ENCODE results near the gene NDRG4. TPM values are rescaled to one million over a fixed set of nuclear protein-coding genes. Genes with fewer than 3 reads are reported as not detected.

Gene NDRG4
- total RNA-seq, 2 experiments from 2014 or later: 3.0 to 3.6 TPM

DNA sequence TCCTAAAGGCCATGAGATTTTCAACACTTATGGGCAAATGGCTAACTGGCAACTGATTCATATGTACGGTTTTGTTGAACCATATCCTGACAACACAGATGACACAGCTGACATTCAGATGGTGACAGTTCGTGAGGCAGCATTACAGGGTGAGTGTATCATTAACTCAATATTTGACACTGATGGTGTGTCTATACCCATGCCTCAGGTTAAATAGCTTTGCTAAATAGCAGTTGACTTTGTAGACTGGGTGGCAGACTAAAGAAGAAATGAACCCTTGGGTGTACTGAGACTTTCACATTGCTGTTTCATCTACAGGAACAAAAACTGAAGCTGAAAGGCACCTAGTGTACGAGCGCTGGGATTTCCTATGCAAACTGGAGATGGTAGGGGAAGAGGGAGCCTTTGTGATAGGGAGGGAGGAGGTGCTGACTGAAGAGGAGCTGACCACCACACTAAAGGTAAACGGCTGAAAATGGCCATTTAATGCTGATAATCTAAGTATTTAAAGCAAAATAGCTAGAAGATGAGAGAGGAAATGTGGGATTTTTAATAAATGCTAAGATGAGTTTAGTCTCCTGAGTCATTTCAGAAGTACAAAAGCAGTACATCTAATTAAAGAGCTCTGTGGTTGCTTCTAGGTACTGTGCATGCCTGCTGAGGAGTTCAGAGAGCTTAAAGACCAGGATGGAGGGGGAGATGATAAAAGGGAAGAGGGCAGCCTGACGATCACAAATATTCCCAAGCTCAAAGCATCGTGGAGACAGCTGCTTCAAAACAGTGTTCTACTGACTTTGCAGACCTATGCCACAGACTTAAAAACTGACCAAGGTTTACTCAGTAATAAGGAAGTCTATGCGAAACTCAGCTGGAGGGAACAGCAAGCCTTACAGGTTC, 18.4 kb downstream of the NDRG4 start:
- H3K9me3 Mint-ChIP-seq: no peaks in the 10 kb centered on the region
- intact Hi-C loops (cut with micrococcal nuclease): loop anchor here (5.0 kb wide), 1 partner anchor 391 kb away; the partner anchor contains the start of gene CFAP20
- peak overlapping the region; percentile 61 for H3K27ac Mint-ChIP-seq
- peaks cover 43% of the 10 kb centered on the region for H3K4me1 Mint-ChIP-seq (ENCODE audit: low read depth)
- H3K4me3 Mint-ChIP-seq: no peak overlapping the region
- CTCF ChIA-PET: interaction anchor here (0.7 to 2.0 kb wide), 8 partner anchors 12 to 239 kb away, joined by 3 to 5 read pairs (median 3); no protein-coding TSS in a partner anchor
- no peaks in the 10 kb centered on the region for H3K27me3 Mint-ChIP-seq (ENCODE audit: low read depth)
- peaks cover 30% of the 10 kb centered on the region for H3K36me3 Mint-ChIP-seq (ENCODE audit: low read depth)
- DNase-seq: no peak

DNA sequence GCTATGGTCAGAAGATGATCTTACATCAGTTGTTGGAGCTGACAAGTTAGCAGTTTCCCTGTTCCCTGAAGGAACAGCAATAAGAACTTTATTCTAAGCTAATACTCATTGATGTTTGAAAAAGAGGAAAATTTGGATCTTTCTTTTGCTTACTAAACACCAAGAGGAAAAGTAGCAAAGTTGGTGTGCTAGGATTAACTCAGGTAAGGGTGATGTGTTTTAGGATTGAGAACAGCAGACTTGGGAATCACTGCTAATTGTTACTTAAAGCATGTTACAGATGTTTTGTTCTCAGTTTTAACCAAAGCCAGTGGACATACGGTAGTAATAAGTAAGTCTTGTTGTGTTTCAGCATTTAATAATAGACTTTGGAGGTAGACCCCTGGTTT, 19.0 kb downstream of the NDRG4 start:
- H3K36me3 Mint-ChIP-seq (ENCODE audit: low read depth): peaks cover 34% of the 10 kb centered on the region
- peaks cover 40% of the 10 kb centered on the region for H3K4me1 Mint-ChIP-seq (ENCODE audit: low read depth)
- DNase-seq: no peak
- intact Hi-C loops (cut with micrococcal nuclease): loop anchor here (5.0 kb wide), 1 partner anchor 392 kb away; the partner anchor contains the start of gene CFAP20
- H3K27me3 Mint-ChIP-seq (ENCODE audit: low read depth): no peaks in the 10 kb centered on the region
- H3K9me3 Mint-ChIP-seq: no peaks in the 10 kb centered on the region
- H3K4me3 Mint-ChIP-seq: no peak overlapping the region
- H3K27ac Mint-ChIP-seq: no peak overlapping the region
- CTCF ChIA-PET: interaction anchor here (0.7 to 2.0 kb wide), 6 partner anchors 19 to 239 kb away, joined by 3 to 5 read pairs (median 3); no protein-coding TSS in a partner anchor

DNA sequence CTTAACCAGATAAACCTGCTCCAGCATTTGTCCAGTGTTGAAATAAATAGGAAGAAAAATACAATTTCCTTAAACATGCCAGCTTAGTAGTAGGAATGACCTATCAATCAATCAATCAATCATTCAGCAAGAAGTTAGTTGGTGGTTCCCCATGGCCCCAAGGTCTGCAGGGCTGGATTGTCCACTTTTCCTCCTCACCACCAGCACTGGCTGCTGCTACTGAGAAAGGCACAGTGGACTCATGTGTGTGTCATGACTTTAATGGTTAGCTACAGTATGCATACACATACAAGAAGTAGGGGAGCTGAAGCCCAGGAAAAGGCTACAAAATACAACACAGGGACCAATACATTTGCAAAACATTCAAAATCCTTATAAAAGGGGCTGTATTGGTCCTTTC, 19.8 kb downstream of the NDRG4 start:
- Mint-ChIP-seq H3K4me3 (no peak overlapping the region), H3K4me1 (ENCODE audit: low read depth) (peaks cover 36% of the 10 kb centered on the region), H3K9me3 (no peaks in the 10 kb centered on the region), H3K27me3 (ENCODE audit: low read depth) (no peaks in the 10 kb centered on the region), H3K36me3 (ENCODE audit: low read depth) (peaks cover 38% of the 10 kb centered on the region), H3K27ac (peak overlapping the region; percentile 37)
- intact Hi-C loops (cut with micrococcal nuclease): loop anchor here (5.0 kb wide), 1 partner anchor 392 kb away; the partner anchor contains the start of gene CFAP20
- no peak for DNase-seq
- CTCF ChIA-PET: interaction anchor here (0.6 to 2.0 kb wide), 2 partner anchors 16 to 18 kb away, joined by 3 to 5 read pairs; no protein-coding TSS in a partner anchor

GRCh38 chr16:58530179-58530578, 30.2 kb downstream of the NDRG4 start:
- intact Hi-C loops (cut with micrococcal nuclease): loop anchor here (10.0 kb wide), 1 partner anchor 55 kb away; no protein-coding TSS in a partner anchor
- H3K36me3 Mint-ChIP-seq (ENCODE audit: low read depth): peaks cover 50% of the 10 kb centered on the region
- no peak overlapping the region for H3K27ac Mint-ChIP-seq
- no peak for DNase-seq
- no peaks in the 10 kb centered on the region for H3K9me3 Mint-ChIP-seq
- H3K27me3 Mint-ChIP-seq (ENCODE audit: low read depth): no peaks in the 10 kb centered on the region
- no peaks in the 10 kb centered on the region for H3K4me1 Mint-ChIP-seq (ENCODE audit: low read depth)
- CTCF ChIA-PET: no interaction called here
- no peak overlapping the region for H3K4me3 Mint-ChIP-seq

DNA sequence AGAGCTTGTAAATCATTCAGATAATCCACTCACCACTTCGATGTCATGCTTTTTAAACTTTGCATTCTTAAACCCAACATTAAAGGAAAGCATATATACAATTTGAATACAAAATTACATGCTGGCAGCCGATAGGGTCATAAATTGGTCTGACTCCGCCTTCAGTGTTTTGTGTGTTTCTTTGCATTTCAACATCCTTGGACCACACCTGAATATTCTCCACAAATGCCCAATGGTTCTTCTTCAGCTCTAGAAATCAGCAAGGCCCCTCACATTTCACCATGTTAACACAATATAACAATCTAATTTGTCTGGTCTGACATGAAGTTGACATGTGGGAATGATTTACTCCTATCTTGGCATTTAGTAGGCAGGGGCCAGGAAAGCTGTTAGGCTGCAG, 32.5 kb downstream of the NDRG4 start:
- no peak overlapping the region for H3K27ac Mint-ChIP-seq
- DNase-seq: no peak
- no peaks in the 10 kb centered on the region for H3K4me1 Mint-ChIP-seq (ENCODE audit: low read depth)
- no peaks in the 10 kb centered on the region for H3K9me3 Mint-ChIP-seq
- no peaks in the 10 kb centered on the region for H3K27me3 Mint-ChIP-seq (ENCODE audit: low read depth)
- intact Hi-C loops (cut with micrococcal nuclease): loop anchor here (10.0 kb wide), 1 partner anchor 52 kb away; no protein-coding TSS in a partner anchor
- no peak overlapping the region for H3K4me3 Mint-ChIP-seq
- H3K36me3 Mint-ChIP-seq (ENCODE audit: low read depth): peaks cover 49% of the 10 kb centered on the region
- CTCF ChIA-PET: no interaction called here

DNA sequence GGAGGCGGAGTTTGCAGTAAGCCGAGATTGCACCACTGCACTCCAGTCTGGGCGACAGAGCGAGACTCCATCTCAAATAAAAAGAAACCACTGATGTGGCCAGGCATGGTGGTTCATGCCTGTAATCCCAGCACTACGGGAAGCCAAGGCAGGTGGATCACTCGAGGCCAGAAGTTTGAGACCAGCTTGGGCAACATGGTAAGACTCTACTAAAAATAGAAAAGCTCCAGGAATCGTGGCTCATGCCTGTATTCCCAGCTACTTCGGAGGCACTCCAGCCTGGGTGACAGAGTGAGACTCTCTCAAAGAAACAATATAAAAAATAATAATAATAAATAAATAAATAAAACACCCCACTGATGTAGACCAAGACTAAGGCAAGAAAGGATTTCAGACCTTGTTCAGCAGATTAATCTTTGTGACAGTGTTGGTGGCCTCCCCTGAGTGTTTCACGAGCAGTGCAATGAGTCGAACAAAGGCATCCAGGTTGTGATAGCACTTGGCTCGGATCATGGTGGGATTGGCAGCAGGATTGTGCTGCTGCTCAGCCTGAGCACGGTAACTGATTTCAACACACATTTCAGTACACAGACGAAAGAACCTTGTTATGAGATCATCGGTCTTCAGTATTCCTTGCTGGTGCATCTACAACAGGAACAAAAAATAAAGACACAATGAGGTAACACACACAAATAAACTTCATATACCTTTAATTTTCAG, 34.0 kb downstream of the NDRG4 start:
- DNase-seq: no peak
- H3K36me3 Mint-ChIP-seq (ENCODE audit: low read depth): peaks cover 51% of the 10 kb centered on the region
- no peak overlapping the region for H3K27ac Mint-ChIP-seq
- H3K9me3 Mint-ChIP-seq: no peaks in the 10 kb centered on the region
- CTCF ChIA-PET: interaction anchor here (1.1 kb wide), 1 partner anchor 13 kb away, joined by 3 read pairs; no protein-coding TSS in a partner anchor
- intact Hi-C loops (cut with micrococcal nuclease): loop anchor here (10.0 kb wide), 1 partner anchor 51 kb away; no protein-coding TSS in a partner anchor
- no peaks in the 10 kb centered on the region for H3K4me1 Mint-ChIP-seq (ENCODE audit: low read depth)
- no peak overlapping the region for H3K4me3 Mint-ChIP-seq
- H3K27me3 Mint-ChIP-seq (ENCODE audit: low read depth): no peaks in the 10 kb centered on the region

GRCh38 chr16:58535100-58535499, 35.2 kb downstream of the NDRG4 start:
- CTCF ChIA-PET: interaction anchor here (0.6 to 0.8 kb wide), 3 partner anchors 11 to 170 kb away, joined by 3 read pairs; no protein-coding TSS in a partner anchor
- intact Hi-C loops (cut with micrococcal nuclease): loop anchor here (10.0 kb wide), 1 partner anchor 50 kb away; no protein-coding TSS in a partner anchor
- peak overlapping the region; percentile 16 for H3K27ac Mint-ChIP-seq
- H3K4me1 Mint-ChIP-seq (ENCODE audit: low read depth): no peaks in the 10 kb centered on the region
- H3K4me3 Mint-ChIP-seq: no peak overlapping the region
- no peaks in the 10 kb centered on the region for H3K9me3 Mint-ChIP-seq
- H3K27me3 Mint-ChIP-seq (ENCODE audit: low read depth): no peaks in the 10 kb centered on the region
- H3K36me3 Mint-ChIP-seq (ENCODE audit: low read depth): peaks cover 53% of the 10 kb centered on the region
- DNase-seq: no peak

GRCh38 chr16:58536278-58536677, 36.3 kb downstream of the NDRG4 start:
- Mint-ChIP-seq H3K9me3 (no peaks in the 10 kb centered on the region), H3K36me3 (ENCODE audit: low read depth) (peaks cover 54% of the 10 kb centered on the region)
- CTCF ChIA-PET: no interaction called here

GRCh38 chr16:58537124-58537906, 37.4 kb downstream of the NDRG4 start:
- CTCF ChIA-PET: interaction anchor here (1.5 kb wide), 1 partner anchor 18 kb away, joined by 5 read pairs; no protein-coding TSS in a partner anchor
- no peaks in the 10 kb centered on the region for H3K4me1 Mint-ChIP-seq (ENCODE audit: low read depth)
- no peaks in the 10 kb centered on the region for H3K9me3 Mint-ChIP-seq
- H3K27me3 Mint-ChIP-seq (ENCODE audit: low read depth): no peaks in the 10 kb centered on the region
- intact Hi-C loops (cut with micrococcal nuclease): loop anchor here (10.0 kb wide), 1 partner anchor 47 kb away; no protein-coding TSS in a partner anchor
- H3K36me3 Mint-ChIP-seq (ENCODE audit: low read depth): peaks cover 55% of the 10 kb centered on the region
- H3K27ac Mint-ChIP-seq: no peak overlapping the region
- DNase-seq: no peak
- H3K4me3 Mint-ChIP-seq: no peak overlapping the region

More at GRCh38 chr16:58536278-58536677, 36.3 kb downstream of the NDRG4 start:
- no peak overlapping the region for H3K27ac Mint-ChIP-seq
- intact Hi-C loops (cut with micrococcal nuclease): loop anchor here (10.0 kb wide), 1 partner anchor 49 kb away; no protein-coding TSS in a partner anchor
- DNase-seq: no peak
- H3K27me3 Mint-ChIP-seq (ENCODE audit: low read depth): no peaks in the 10 kb centered on the region
- H3K4me3 Mint-ChIP-seq: no peak overlapping the region
- no peaks in the 10 kb centered on the region for H3K4me1 Mint-ChIP-seq (ENCODE audit: low read depth)

- H3K4me3 Mint-ChIP-seq: no peak overlapping the region
- no peak for DNase-seq
- H3K27ac Mint-ChIP-seq: no peak overlapping the region
- intact Hi-C loops (cut with micrococcal nuclease): no loop called here
- H3K4me1 Mint-ChIP-seq (ENCODE audit: low read depth): no peaks in the 10 kb centered on the region
- no peaks in the 10 kb centered on the region for H3K27me3 Mint-ChIP-seq (ENCODE audit: low read depth)
- H3K36me3 Mint-ChIP-seq (ENCODE audit: low read depth): peaks cover 60% of the 10 kb centered on the region
- H3K9me3 Mint-ChIP-seq: no peaks in the 10 kb centered on the region
- CTCF ChIA-PET: interaction anchor here (1.4 kb wide), 1 partner anchor 8 kb away, joined by 3 read pairs; no protein-coding TSS in a partner anchor
Observed at GRCh38 chr16:58541711-58542110, 41.8 kb downstream of the NDRG4 start.

DNA sequence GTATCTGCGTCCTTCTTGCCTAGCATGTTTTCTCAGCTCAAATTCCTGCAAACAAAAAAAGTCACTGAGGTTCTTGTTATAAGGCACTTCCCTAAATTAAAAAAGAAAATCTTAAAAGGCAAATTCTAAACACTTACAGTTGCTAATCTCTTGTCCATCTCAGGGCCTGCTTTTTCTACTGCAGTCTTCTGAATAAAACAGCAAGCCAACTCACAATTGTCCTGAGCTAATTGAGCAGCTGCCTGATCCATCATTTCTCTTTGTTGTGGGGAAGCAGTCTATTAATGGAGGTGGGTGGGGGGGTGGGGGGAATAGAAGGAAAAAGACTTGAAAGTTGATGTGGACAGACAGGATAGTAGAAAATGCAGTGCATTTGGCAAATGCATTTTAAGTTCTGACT, 42.3 kb downstream of the NDRG4 start:
- peaks cover 62% of the 10 kb centered on the region for H3K36me3 Mint-ChIP-seq (ENCODE audit: low read depth)
- CTCF ChIA-PET: interaction anchor here (1.4 kb wide), 1 partner anchor 8 kb away, joined by 3 read pairs; no protein-coding TSS in a partner anchor
- H3K27ac Mint-ChIP-seq: no peak overlapping the region
- no peaks in the 10 kb centered on the region for H3K27me3 Mint-ChIP-seq (ENCODE audit: low read depth)
- DNase-seq: no peak
- H3K4me1 Mint-ChIP-seq (ENCODE audit: low read depth): no peaks in the 10 kb centered on the region
- H3K4me3 Mint-ChIP-seq: no peak overlapping the region
- H3K9me3 Mint-ChIP-seq: no peaks in the 10 kb centered on the region
- intact Hi-C loops (cut with micrococcal nuclease): no loop called here
